Measurements from ENCODE around the gene KIF25. TPM values are rescaled to one million over a fixed set of nuclear protein-coding genes. Genes with fewer than 3 reads are reported as not detected.

The KIF25 gene
- total RNA-seq, 2 donors from 2014 or later, result 0.21 TPM; not detected in 1

GRCh38 chr6:168053957-168054471, 56.5 kb downstream of the KIF25 start:
- Histone ChIP-seq H3K4me3 (no peak overlapping the region), H3K27me3 (no peaks in the 10 kb centered on the region), H3K36me3 (no peaks in the 10 kb centered on the region), H3K9ac (ENCODE audit: low read depth in 2 of 2, low read length in 2 of 2) (no peak overlapping the region), H3K4me1 (no peaks in the 10 kb centered on the region), H3K27ac (no peak overlapping the region), H3K9me3 (no peaks in the 10 kb centered on the region)
- TF ChIP-seq CTCF (IDR thresholded peaks at IDR 0.05), result no peak
- intact Hi-C loops (cut with DNase I), result loop anchor here (5.0 kb wide), 1 partner anchor 142 kb away; no protein-coding TSS in a partner anchor
- no peak for DNase-seq

- Histone ChIP-seq H3K4me3 (no peak overlapping the region), H3K27ac (no peak overlapping the region), H3K9me3 (no peaks in the 10 kb centered on the region), H3K4me1 (no peaks in the 10 kb centered on the region), H3K36me3 (no peaks in the 10 kb centered on the region), H3K27me3 (no peaks in the 10 kb centered on the region), H3K9ac (ENCODE audit: low read depth in 2 of 2, low read length in 2 of 2) (no peak overlapping the region)
- DNase-seq, result no peak
- TF ChIP-seq CTCF (IDR thresholded peaks at IDR 0.05), result no peak
- intact Hi-C loops (cut with DNase I), result loop anchor here (5.0 kb wide), 1 partner anchor 143 kb away; no protein-coding TSS in a partner anchor
These were observed 57.5 kb downstream of the KIF25 start for GRCh38 chr6:168054765-168055560.

- H3K9me3 ChIP-seq, result no peaks in the 10 kb centered on the region
- H3K4me3 ChIP-seq, result no peak overlapping the region
- no peaks in the 10 kb centered on the region for H3K27me3 ChIP-seq
- no peak for DNase-seq
- no peak overlapping the region for H3K27ac ChIP-seq
- H3K36me3 ChIP-seq, result no peaks in the 10 kb centered on the region
- H3K4me1 ChIP-seq, result no peaks in the 10 kb centered on the region
- TF ChIP-seq CTCF (IDR thresholded peaks at IDR 0.05), result no peak
- no peak overlapping the region for H3K9ac ChIP-seq (ENCODE audit: low read depth in 2 of 2, low read length in 2 of 2)
- intact Hi-C loops (cut with DNase I), result no loop called here
These were observed 58.4 kb downstream of the KIF25 start for GRCh38 chr6:168055696-168056489.

- intact Hi-C loops (cut with DNase I), result no loop called here
- H3K36me3 ChIP-seq, result no peaks in the 10 kb centered on the region
- no peak overlapping the region for H3K4me3 ChIP-seq
- no peak for DNase-seq
- no peak overlapping the region for H3K27ac ChIP-seq
- no peaks in the 10 kb centered on the region for H3K9me3 ChIP-seq
- H3K9ac ChIP-seq (ENCODE audit: low read depth in 2 of 2, low read length in 2 of 2), result no peak overlapping the region
- H3K4me1 ChIP-seq, result no peaks in the 10 kb centered on the region
- H3K27me3 ChIP-seq, result no peaks in the 10 kb centered on the region
- no peak for TF ChIP-seq CTCF (IDR thresholded peaks at IDR 0.05)
These were observed 59.5 kb downstream of the KIF25 start for GRCh38 chr6:168056892-168057527.

GRCh38 chr6:168057836-168058235, 60.4 kb downstream of the KIF25 start:
- TF ChIP-seq CTCF (IDR thresholded peaks at IDR 0.05), result no peak
- intact Hi-C loops (cut with DNase I), result no loop called here

More at GRCh38 chr6:168057836-168058235, 60.4 kb downstream of the KIF25 start:
- H3K9ac ChIP-seq (ENCODE audit: low read depth in 2 of 2, low read length in 2 of 2), result no peak overlapping the region
- no peak overlapping the region for H3K27ac ChIP-seq
- no peaks in the 10 kb centered on the region for H3K27me3 ChIP-seq
- no peaks in the 10 kb centered on the region for H3K4me1 ChIP-seq
- H3K36me3 ChIP-seq, result no peaks in the 10 kb centered on the region
- no peaks in the 10 kb centered on the region for H3K9me3 ChIP-seq
- no peak overlapping the region for H3K4me3 ChIP-seq
- no peak for DNase-seq

Measured in colonic mucosa (tissue), 4 donors.